Smooth muscle cell of the brain vasculature (primary cell): Measurements from ENCODE around the gene SLC10A3.

ENCODE experiments used
- DNase-seq: peaks from one replicate; pipeline ENCODE4 v3.0.0-alpha.2; 2012; ENCODE audit warnings: low read depth, low spot score

SLC10A3 gene, protein sequence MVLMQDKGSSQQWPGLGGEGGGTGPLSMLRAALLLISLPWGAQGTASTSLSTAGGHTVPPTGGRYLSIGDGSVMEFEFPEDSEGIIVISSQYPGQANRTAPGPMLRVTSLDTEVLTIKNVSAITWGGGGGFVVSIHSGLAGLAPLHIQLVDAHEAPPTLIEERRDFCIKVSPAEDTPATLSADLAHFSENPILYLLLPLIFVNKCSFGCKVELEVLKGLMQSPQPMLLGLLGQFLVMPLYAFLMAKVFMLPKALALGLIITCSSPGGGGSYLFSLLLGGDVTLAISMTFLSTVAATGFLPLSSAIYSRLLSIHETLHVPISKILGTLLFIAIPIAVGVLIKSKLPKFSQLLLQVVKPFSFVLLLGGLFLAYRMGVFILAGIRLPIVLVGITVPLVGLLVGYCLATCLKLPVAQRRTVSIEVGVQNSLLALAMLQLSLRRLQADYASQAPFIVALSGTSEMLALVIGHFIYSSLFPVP

GRCh38 chrX:154490414-154491083 lies at the start of gene SLC10A3:
TSS of gene SLC10A3 (minus strand) at chrX:154490629. CDS start at chrX:154488940, 1,689 bp downstream.
- peak; percentile 72 for DNase-seq

GRCh38 chrX:154539077-154539476 lies 48.6 kb upstream of the SLC10A3 start:
- no peak for DNase-seq

- DNase-seq, result no peak
Measured at GRCh38 chrX:154535892-154536291, 45.5 kb upstream of the SLC10A3 start.

DNA sequence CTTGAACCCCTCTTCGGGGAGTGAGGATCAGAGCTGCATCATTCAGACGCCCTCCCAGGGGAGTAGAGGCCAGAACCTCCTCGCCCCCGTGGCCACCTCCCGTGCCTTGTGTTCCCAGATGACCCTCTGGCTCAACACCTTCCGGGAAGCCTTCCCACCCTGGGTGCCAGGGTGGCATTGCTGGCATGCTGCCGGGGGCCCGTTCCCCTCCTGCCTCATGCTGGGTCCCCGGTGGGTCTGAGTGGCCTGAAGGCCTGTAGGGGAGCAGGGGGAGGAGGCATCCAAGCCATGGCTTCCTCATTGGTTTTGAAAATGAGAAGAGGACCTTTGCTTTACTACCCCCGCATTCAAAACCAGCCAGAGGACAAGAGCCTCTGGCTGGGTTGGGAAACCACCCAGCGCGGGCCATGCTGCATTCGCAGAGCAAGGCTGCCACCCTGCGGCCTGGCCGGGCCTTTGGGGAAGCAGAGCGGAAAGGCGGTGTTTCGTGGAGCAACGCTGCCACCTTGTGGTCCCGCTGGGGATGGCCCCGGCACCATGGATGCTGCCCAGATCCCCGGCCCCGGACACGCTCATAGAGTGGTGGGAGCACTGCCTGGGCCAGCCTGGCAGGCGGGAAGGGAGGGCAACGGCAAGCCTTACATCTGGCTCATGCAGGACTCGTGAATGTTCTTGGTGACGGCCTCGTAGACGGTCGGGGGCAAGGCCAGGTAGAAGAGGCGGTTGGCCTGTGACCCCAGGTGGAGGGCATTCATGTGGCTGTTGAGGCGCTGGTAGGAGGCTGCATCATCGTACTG lies 44.3 kb upstream of the SLC10A3 start:
- no peak for DNase-seq

DNA sequence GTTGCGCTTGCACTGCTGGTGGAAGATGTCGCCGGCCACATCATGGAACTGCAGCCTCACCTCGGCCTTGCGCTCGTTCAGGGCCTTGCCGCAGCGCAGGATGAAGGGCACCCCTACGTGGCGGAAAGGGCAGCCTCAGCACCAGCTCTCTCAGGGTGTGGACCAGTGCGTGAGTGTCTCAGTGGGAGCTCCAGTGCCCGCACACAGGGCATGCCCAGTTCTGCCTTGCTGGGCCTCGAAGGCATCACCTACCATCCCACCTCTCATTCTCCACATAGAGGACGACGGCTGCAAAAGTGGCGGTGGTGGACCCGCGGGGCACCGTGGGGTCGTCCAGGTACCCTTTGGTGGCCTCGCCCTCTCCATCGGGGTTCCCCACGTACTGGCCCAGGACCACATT lies 42.3 kb upstream of the SLC10A3 start:
- DNase-seq, result no peak

DNA sequence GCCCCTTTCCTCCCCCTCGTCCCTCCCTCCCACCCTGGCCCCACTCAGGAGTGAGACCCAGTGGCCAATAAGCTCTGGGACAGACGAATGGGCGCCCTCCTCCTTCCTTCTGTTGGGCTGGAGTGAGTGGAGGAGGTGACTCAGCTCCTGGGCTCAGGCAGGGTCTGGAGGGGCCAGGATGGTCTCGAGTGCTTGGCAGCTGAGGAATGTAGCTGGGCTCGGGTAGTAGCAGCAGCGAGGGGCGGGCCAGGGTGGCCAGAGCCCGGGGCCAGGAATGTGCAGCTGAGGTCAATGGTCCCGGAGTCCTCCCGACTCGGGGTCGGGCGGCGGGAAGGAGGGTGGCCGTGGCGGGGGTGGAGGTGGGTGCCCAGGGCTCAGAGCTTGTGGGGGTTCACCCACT lies 41.2 kb upstream of the SLC10A3 start:
- DNase-seq, result no peak

- DNase-seq, result no peak
Measured at GRCh38 chrX:154530286-154530685, 39.9 kb upstream of the SLC10A3 start.

- DNase-seq, result no peak
Measured at GRCh38 chrX:154529206-154529612, 38.8 kb upstream of the SLC10A3 start.

DNA sequence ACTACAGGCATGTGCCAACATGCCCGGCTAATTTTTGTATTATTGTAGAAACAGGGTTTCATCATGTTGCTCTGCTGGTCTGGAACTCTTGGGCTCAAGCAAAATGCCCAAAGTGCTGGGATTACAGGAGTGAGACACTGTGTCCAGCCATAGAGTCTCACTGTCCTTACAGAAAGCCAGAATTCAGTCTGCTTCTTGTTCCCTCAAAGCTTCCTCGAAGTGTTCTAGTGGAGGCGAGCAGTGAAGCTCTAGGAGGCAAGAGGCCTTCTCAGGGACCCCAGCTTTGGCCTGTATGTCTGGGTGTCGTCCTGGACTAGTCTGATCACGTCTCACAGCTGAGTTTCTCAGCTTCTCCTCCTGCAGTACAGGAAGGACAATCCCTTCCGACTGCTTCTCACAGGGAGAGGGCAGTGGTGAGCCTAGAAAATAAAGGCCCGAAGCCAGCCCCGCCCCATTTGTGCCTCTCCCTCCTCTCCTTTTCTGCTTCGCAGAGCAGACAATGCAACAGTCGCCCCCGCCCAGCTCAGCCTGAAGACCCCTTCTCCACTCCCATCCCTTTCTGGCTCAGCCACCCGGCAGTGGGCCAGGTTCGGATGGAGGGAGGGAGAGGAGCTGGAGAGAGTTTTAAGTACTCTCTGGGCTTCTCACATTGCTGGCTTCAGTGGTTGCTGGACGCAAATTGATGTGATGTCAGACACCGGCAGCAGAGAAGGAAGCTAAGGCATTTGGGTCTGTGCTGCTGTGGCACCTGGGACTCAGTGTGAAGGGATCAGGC lies 36.7 kb upstream of the SLC10A3 start:
- DNase-seq, result no peak

DNA sequence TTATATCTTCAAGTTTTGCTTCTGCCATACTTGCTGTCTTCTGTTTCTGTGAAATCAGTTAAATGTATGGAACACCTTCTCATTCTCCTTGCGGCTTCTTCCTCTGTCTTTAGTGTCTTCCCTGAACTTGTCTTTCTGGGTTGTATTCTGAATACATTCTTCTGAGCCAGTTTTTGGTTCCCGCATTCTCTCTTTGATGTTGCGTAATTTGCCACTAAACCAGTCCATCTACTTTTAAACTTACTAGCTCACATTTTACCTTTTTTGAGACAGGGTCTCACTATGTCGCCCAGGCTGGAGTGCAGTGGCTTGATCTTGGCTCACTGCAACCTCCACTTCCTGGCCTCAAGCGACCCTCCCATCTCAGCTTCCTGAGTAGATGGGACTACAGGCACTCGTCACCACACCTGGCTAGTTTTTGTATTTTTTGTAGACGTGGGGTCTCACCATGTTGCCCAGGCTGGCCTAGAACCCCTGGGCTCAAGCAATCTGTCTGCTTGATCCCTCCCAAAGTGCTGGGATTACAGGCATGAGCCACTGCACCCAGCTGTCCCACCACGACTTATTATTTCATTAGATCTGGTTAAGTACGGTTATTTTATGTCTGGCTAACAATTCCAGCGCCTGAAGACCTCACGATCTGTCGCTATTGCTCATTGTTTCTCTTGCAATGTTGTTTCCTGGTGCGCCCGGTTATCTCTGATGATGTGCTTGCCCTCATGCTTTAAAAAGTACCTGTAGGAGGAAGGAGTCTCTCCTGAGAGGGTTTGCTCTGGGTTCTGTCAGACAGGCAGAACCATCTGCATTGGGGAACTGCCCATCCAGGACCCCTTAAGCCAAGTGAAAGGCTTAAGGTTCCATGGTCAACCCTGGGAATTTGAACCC lies 35.4 kb upstream of the SLC10A3 start:
- DNase-seq, result no peak

- DNase-seq, result no peak
Measured at GRCh38 chrX:154519389-154519788, 29.0 kb upstream of the SLC10A3 start.

DNA sequence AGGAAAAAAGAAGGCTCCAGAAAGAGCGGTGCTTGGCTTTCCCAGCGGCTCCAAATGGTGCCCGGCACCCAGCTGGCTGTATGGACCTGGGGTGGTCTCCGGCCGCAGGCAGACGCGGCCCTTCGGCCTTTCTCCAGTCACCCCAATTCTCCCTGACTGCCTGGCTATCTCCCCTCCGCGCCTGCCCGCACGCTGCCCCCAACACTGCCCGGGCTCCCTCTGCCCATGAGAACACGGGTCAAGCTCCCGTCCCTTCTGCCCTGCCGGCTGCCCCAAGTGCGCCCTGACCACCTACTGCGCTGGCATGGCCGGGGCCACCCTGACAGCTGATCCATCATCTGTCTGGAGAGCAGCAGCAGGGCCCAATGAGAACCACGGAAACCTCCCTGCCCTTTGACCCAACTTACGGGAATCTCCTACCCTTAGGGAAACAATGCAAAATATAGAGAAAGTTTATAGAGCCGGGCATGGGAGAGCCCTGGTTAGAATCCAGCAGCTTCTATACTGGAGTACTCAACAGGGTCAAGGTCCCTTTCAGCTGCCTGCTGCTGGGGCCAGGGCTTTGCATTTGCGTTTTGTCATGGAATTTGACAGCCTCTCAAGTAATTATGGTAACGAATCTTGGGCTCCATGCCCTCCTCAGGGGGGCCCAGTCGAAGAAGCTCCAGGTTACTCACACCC lies 26.8 kb upstream of the SLC10A3 start:
- no peak for DNase-seq

GRCh38 chrX:154516656-154517100 lies 26.2 kb upstream of the SLC10A3 start:
- no peak for DNase-seq

- DNase-seq, result peak; percentile 61
Measured at GRCh38 chrX:154515966-154516655, 25.7 kb upstream of the SLC10A3 start, which contains the start of gene FAM3A. TSS of gene FAM3A (minus strand) at chrX:154516232. CDS start at chrX:154515772, 460 bp downstream.

GRCh38 chrX:154515090-154515965 lies 24.9 kb upstream of the SLC10A3 start:
- no peak for DNase-seq

GRCh38 chrX:154513716-154514115 lies 23.3 kb upstream of the SLC10A3 start:
- no peak for DNase-seq

- DNase-seq, result no peak
Measured at GRCh38 chrX:154512879-154513553, 22.6 kb upstream of the SLC10A3 start.
